ENCODE measurements around the gene TRIM47.

DNA sequence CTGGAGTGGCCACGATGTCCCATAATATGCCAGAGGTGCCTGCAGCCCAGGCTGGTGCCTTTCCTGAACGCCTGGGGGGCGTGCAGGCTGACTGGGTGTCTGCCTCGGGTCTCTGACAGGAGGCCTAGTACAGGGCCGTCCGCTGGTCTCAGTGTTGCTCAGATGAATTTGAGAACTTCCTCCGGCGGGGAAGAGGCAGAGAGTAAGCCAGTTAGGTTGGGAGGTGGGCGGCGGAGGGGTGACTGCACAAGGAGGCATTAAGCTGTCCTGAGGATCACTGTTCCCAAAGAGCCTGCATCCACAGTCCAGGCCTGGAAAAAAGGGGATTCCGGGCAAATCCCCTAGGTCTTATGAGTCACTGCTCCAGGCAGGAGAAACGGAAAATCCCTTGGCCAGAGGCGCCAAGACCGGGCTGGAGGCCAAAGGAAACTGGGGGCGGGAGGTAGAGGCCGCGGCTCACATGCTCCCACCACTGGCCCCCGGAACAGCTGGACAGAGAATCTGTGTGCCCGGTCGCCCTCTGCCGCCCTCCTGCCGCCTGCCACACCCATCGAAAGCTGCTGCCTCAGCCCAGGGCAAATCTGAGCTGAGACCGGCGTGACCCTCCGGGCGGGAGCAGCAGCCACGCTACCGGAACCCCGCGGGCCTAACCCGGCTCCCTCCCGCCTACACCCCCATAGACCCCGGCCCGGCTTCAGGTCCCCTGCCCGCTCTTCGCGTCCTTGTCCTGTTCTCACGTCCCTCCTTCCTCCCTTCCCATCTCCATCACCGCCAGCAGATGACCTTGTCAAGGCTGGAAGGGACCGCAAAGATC, 1.2 kb downstream of the TRIM47 start:
- TF ChIP-seq, protein P1, sequence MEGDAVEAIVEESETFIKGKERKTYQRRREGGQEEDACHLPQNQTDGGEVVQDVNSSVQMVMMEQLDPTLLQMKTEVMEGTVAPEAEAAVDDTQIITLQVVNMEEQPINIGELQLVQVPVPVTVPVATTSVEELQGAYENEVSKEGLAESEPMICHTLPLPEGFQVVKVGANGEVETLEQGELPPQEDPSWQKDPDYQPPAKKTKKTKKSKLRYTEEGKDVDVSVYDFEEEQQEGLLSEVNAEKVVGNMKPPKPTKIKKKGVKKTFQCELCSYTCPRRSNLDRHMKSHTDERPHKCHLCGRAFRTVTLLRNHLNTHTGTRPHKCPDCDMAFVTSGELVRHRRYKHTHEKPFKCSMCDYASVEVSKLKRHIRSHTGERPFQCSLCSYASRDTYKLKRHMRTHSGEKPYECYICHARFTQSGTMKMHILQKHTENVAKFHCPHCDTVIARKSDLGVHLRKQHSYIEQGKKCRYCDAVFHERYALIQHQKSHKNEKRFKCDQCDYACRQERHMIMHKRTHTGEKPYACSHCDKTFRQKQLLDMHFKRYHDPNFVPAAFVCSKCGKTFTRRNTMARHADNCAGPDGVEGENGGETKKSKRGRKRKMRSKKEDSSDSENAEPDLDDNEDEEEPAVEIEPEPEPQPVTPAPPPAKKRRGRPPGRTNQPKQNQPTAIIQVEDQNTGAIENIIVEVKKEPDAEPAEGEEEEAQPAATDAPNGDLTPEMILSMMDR (IDR thresholded peaks at IDR 0.05; ENCODE audit: poor library complexity), result peak; percentile 10
- TF ChIP-seq EZH2 (IDR thresholded peaks at IDR 0.05; ENCODE audit: borderline replicate concordance), result no peak
- no peak for TF ChIP-seq EZH2phosphoT487 (IDR thresholded peaks at IDR 0.05; ENCODE audit: low read depth, severe bottlenecking, unreplicated experiment)

All from hepatocyte (in vitro differentiated cells).